Fibroblast of lung (primary cell): ENCODE results near the gene PGA3. TPM values are rescaled to one million over a fixed set of nuclear protein-coding genes. Genes with fewer than 3 reads are reported as not detected.
"Not testable (repeated sequence)": the region's sequence is repeated elsewhere in the genome, so short reads cannot be mapped to it uniquely, and the experiment has no call there.

Experiments
- DNase-seq, 2 donors: peaks; one replicate each; pipeline versions ENCODE4 v3.0.0 to v3.0.0-alpha.2; 2010; ENCODE audit warnings: low read depth in 2 of 2
- H2AFZ ChIP-seq: 2 replicates; pipeline ENCODE4 v1.5.1; 2012; ENCODE audit warnings: low read length, control low read depth, inconsistent platforms
- H3K27ac ChIP-seq: 2 replicates; pipeline ENCODE4 v1.5.1; 2011; ENCODE audit warnings: low read length, control low read depth; ENCODE audit not compliant: insufficient read depth
- H3K27me3 ChIP-seq: 2 replicates; pipeline ENCODE4 v1.5.1; 2011; ENCODE audit warnings: mild to moderate bottlenecking, low read length; ENCODE audit not compliant: control insufficient read depth, insufficient read depth
- H3K36me3 ChIP-seq: 2 replicates; pipeline ENCODE4 v1.5.1; 2011; ENCODE audit warnings: low read length; ENCODE audit not compliant: control insufficient read depth, insufficient read depth
- H3K4me1 ChIP-seq: 2 replicates; pipeline ENCODE4 v1.5.1; 2011; ENCODE audit warnings: low read length; ENCODE audit not compliant: control insufficient read depth, insufficient read depth; ENCODE audit errors: extremely low read depth
- H3K4me2 ChIP-seq: 2 replicates; pipeline ENCODE4 v1.5.1; 2011; ENCODE audit warnings: low read length, control low read depth; ENCODE audit not compliant: insufficient read depth; ENCODE audit errors: extremely low read depth
- H3K4me3 ChIP-seq, 4 experiments: fragments of 200-600 bp in 1 of 4; sonication (generic) in 1 of 4; replicated peaks in 1 of 4; 2 replicates each; pipeline ENCODE4 v1.5.1; 2011 to 2016; ENCODE audit warnings: low read length in 4 of 4, low read depth in 3 of 4, mild to moderate bottlenecking in 3 of 4, control low read depth in 2 of 4, inconsistent platforms in 1 of 4, mixed read lengths in 1 of 4; ENCODE audit not compliant: insufficient read depth in 1 of 4; ENCODE audit errors: control extremely low read depth in 1 of 4
- H3K79me2 ChIP-seq: 2 replicates; pipeline ENCODE4 v1.5.1; 2012; ENCODE audit warnings: mild to moderate bottlenecking, low read length, inconsistent platforms; ENCODE audit not compliant: control insufficient read depth, insufficient read depth
- H3K9ac ChIP-seq: 2 replicates; pipeline ENCODE4 v1.5.1; 2011; ENCODE audit warnings: mild to moderate bottlenecking, low read length, control low read depth; ENCODE audit not compliant: insufficient read depth
- H3K9me3 ChIP-seq: 2 replicates; pipeline ENCODE4 v1.5.1; 2012; ENCODE audit warnings: low read depth, low read length; ENCODE audit not compliant: control insufficient read depth, insufficient read depth
- H4K20me1 ChIP-seq: 2 replicates; pipeline ENCODE4 v1.5.1; 2011; ENCODE audit warnings: low read length; ENCODE audit not compliant: control insufficient read depth, insufficient read depth; ENCODE audit errors: extremely low read depth
- polyA plus RNA-seq, 2 donors: library from polyadenylated mRNA; depleted of rRNA in 1 of 2; stranded (reverse) in 1 of 2; unstranded in 1 of 2; fragments of >200 nt; gene quantifications; 2 replicates each; pipeline ENCODE4 v1.2.1, GENCODE V29; 2011 to 2012; ENCODE audit warnings: missing spikeins in 1 of 2
- total RNA-seq: library from RNA; depleted of rRNA; stranded (reverse); fragments of >200 nt; gene quantifications from 2 replicates; pipeline ENCODE4 v1.2.1, GENCODE V29; 2014

PGA3 gene
- total and polyA plus RNA-seq, 2 donors (not counting 1 experiment from before 2014, with no cell fraction given), result 0.24 to 4.3 TPM

DNA sequence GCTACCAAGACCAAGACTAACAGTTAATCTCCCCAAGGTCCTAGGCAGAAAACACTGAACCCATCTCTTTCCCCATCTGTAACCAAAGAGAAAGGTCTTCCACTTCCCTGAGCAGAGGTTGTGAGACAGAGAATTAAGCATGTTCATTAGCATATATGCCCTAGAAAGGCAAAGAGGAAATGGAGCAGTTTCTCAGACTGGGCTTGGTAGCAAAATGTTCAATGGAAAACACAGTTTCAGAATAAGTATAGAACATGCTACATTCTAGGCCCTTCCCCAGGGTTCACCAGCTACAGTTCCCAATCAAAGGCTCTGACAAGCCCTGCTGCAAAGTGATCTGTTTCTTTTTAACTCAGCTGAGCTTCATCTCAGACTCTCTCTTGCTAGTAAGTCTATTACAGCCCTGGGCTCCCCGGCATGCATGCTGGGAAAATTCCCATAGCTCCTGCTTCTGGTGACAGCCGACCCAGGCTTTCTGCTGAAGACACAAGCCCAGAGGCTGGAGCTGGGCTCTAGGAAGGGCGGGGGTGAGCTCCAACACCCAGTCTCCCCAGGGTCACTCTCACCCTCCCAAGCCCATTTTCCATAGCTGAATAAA lies 29.3 kb downstream of the PGA3 start:
- not testable (repeated sequence) for H3K9ac ChIP-seq, H3K4me1 ChIP-seq, H3K36me3 ChIP-seq, H3K27me3 ChIP-seq, H4K20me1 ChIP-seq, H3K4me2 ChIP-seq, H3K4me3 ChIP-seq, H3K79me2 ChIP-seq, H2AFZ ChIP-seq, H3K9me3 ChIP-seq, H3K27ac ChIP-seq, DNase-seq

DNA sequence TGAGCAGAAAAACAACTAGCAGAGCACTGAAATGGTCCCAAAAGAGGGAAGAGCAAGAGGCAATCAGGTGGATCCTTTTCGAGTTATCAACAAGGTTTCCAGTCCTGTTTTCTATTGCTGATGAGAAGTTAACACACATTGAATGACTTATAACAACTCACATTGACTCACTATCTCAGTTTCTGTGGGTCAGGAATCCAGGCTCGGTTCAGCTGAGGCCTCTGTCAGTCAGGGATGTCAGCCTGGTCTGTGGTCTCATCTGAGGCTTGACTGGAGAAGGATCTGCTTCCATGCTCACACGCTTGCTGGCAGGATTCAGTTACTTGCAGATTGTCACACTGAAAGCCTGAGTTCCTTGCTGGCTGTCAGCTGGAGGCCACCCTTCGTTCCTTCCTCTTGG lies 33.8 kb downstream of the PGA3 start:
- H3K9me3 ChIP-seq, H3K27me3 ChIP-seq, H2AFZ ChIP-seq, H3K79me2 ChIP-seq, H3K9ac ChIP-seq, H3K27ac ChIP-seq, H4K20me1 ChIP-seq, H3K36me3 ChIP-seq, H3K4me2 ChIP-seq, DNase-seq, H3K4me1 ChIP-seq, H3K4me3 ChIP-seq: not testable (repeated sequence)

DNA sequence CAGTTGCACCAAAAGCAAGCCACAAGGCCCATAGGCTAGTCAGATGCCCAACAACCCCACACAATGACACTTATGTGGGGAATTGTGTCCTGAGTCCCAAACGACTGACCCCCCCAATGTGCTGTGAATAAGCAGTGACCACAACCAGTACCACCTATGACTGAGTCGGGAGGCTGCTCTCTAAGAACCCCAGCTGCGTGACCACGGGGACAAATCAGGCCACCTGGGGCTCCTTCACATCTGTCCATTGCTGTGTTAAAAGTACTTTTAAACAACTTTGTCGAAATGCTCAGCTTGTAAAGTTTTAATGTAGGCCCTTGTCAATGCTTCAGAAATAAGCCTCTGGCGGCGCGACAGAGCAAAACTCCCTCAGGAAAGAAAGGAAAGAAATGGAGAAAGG lies 37.0 kb downstream of the PGA3 start:
- H3K27me3 ChIP-seq, H3K9me3 ChIP-seq, H4K20me1 ChIP-seq, H3K9ac ChIP-seq, H3K4me1 ChIP-seq, H3K27ac ChIP-seq, DNase-seq, H3K4me2 ChIP-seq, H3K4me3 ChIP-seq, H2AFZ ChIP-seq, H3K79me2 ChIP-seq, H3K36me3 ChIP-seq: not testable (repeated sequence)

DNA sequence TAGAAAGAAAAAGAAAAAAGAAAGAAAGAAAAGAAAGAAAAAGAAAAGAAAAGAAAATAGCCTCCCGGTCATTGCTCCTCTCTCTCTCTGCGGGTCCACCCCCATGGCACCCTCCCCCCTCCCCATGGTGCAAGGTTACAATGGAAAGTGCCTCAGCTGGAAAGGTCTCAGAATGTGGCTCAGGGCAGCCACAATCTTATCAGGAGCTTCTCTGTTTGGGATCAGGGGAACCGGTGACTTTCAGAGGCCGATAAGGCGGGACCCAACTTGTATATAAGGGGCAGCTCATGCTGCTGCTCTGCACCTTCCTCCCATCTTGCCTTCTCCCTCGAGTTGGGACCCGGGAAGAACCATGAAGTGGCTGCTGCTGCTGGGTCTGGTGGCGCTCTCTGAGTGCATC lies 37.6 kb downstream of the PGA3 start, which contains the start of gene PGA5:
TSS of gene PGA5 (plus strand) at position 301 of the 400 bp plus-strand sequence. CDS start at position 353, 52 bp downstream.
- H3K79me2 ChIP-seq, H3K9ac ChIP-seq, H2AFZ ChIP-seq, H3K4me1 ChIP-seq, H4K20me1 ChIP-seq, DNase-seq, H3K4me3 ChIP-seq, H3K36me3 ChIP-seq, H3K27ac ChIP-seq, H3K9me3 ChIP-seq, H3K4me2 ChIP-seq, H3K27me3 ChIP-seq: not testable (repeated sequence)

DNA sequence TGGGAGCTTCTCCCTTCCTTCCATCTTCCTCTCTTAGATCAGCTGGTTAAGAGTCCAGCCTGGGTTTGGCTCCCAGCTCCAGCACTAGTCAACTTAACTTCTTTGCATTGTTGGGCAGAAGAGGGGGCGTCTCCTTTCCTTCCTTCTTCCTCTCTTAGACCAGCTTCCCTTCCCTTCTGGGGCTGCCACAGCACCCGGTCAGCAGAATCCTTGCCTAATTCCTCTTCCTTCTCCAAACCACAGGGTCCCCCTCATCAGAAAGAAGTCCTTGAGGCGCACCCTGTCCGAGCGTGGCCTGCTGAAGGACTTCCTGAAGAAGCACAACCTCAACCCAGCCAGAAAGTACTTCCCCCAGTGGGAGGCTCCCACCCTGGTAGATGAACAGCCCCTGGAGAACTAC lies 38.2 kb downstream of the PGA3 start:
- H3K4me1 ChIP-seq, H3K9ac ChIP-seq, H3K9me3 ChIP-seq, H3K27me3 ChIP-seq, H4K20me1 ChIP-seq, H3K4me3 ChIP-seq, H3K36me3 ChIP-seq, H3K27ac ChIP-seq, H3K79me2 ChIP-seq, H3K4me2 ChIP-seq, DNase-seq, H2AFZ ChIP-seq: not testable (repeated sequence)

DNA sequence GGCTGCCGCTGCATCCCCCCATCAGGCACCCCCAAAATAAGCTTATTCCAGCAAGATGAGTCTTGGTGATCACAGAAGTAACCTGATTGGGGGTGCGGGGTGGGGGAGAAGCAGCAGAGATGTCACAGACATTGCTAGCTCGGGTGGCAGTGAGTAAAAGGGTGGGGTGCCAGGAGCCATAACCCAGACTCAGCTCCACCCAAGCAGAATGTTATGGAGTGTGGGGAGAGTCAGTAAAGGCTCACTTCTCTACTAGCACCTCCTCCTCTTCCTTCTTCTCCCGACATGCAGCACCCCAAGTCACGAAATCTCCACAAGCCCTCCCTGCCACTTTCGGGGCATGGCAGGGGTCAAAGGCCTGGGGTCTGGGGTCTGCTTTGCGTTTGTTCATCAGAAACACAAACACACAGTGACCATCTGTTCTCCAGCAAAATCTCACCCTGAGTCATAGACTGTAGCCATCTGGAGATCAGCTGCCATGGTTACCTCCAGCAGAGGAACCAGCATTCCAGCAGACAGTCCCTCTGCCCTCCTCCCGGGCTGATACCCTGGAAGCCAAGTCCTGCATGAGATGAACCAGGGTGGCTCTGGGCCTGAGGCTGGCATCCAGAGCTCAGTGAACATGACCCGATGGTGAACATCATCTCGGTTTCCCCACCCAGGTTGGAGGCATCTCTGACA lies 42.1 kb downstream of the PGA3 start:
- not testable (repeated sequence) for H3K36me3 ChIP-seq, H3K4me2 ChIP-seq, H3K27me3 ChIP-seq, H3K4me3 ChIP-seq, H3K9ac ChIP-seq, H2AFZ ChIP-seq, H3K27ac ChIP-seq, H3K79me2 ChIP-seq, H3K4me1 ChIP-seq, H4K20me1 ChIP-seq, H3K9me3 ChIP-seq, DNase-seq

DNA sequence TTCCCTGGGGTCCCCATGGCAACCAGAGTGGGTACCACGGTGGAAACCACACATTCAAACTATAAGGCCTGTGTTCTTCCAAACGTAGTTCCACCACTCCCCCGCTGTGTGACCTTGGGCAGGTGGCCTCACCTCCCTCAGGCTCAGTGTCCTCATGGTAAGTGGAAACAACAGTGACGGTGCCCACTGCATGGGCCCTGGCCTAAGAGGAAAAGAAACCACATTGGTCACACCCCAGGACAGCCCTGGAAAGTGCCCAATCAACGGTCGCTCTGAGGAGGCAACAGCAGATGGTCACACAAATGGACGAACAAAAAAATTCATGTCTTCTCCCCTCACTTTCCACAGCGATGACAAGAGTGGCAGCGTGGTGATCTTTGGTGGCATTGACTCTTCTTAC lies 44.8 kb downstream of the PGA3 start:
- not testable (repeated sequence) for H3K9ac ChIP-seq, H3K27me3 ChIP-seq, H2AFZ ChIP-seq, H3K4me3 ChIP-seq, H3K9me3 ChIP-seq, H3K79me2 ChIP-seq, H3K4me1 ChIP-seq, H4K20me1 ChIP-seq, H3K4me2 ChIP-seq, DNase-seq, H3K27ac ChIP-seq, H3K36me3 ChIP-seq
